Muscle of arm (tissue), 12 donors: ENCODE measurements around the gene MYO16. TPM values are rescaled to one million over a fixed set of nuclear protein-coding genes. Genes with fewer than 3 reads are reported as not detected.
"Not testable (repeated sequence)": the region's sequence is repeated elsewhere in the genome, so short reads cannot be mapped to it uniquely, and the experiment has no call there.

Experiments
- DNase-seq: peaks from one replicate; pipeline ENCODE4 v3.0.0-alpha.2; 2013
- polyA plus RNA-seq, 12 donors: library from polyadenylated mRNA; unstranded; fragments of 120-200 nt; gene quantifications; one replicate each; pipeline ENCODE4 v1.2.1, GENCODE V29; 2013; ENCODE audit not compliant: insufficient read length in 12 of 12

The MYO16 gene
- polyA plus RNA-seq, 12 donors, result 7.0 to 21.6 (median 16.9) TPM; not detected in 1

- DNase-seq, result no peak
Observed at GRCh38 chr13:109055850-109056249, 426.4 kb downstream of the MYO16 start.

GRCh38 chr13:109058087-109058486, 428.7 kb downstream of the MYO16 start:
- DNase-seq, result no peak

GRCh38 chr13:109072505-109072904, 443.1 kb downstream of the MYO16 start:
- no peak for DNase-seq

- DNase-seq, result no peak
Observed at GRCh38 chr13:109074436-109074835, 445.0 kb downstream of the MYO16 start.

- DNase-seq, result no peak
Observed at GRCh38 chr13:109074853-109075252, 445.4 kb downstream of the MYO16 start.

GRCh38 chr13:109087916-109088623, 458.7 kb downstream of the MYO16 start:
- DNase-seq, result no peak

GRCh38 chr13:109088624-109088917, 459.2 kb downstream of the MYO16 start:
- no peak for DNase-seq

GRCh38 chr13:109090796-109091195, 461.4 kb downstream of the MYO16 start:
- no peak for DNase-seq

GRCh38 chr13:109091249-109091648, 461.8 kb downstream of the MYO16 start:
- DNase-seq, result no peak

GRCh38 chr13:109092186-109092585, 462.8 kb downstream of the MYO16 start:
- not testable (repeated sequence) for DNase-seq

GRCh38 chr13:109093998-109094397, 464.6 kb downstream of the MYO16 start:
- no peak for DNase-seq

- DNase-seq, result no peak
Observed at GRCh38 chr13:109095126-109095525, 465.7 kb downstream of the MYO16 start.

- DNase-seq, result no peak
Observed at GRCh38 chr13:109096101-109096500, 466.7 kb downstream of the MYO16 start.

- DNase-seq, result no peak
Observed at GRCh38 chr13:109100705-109101304, 471.4 kb downstream of the MYO16 start.

- no peak for DNase-seq
Observed at GRCh38 chr13:109101550-109102144, 472.2 kb downstream of the MYO16 start.

- no peak for DNase-seq
Observed at GRCh38 chr13:109105899-109106298, 476.5 kb downstream of the MYO16 start.

- no peak for DNase-seq
Observed at GRCh38 chr13:109110159-109110558, 480.7 kb downstream of the MYO16 start.

- DNase-seq, result no peak
Observed at GRCh38 chr13:109111141-109111540, 481.7 kb downstream of the MYO16 start.

GRCh38 chr13:109113427-109113826, 484.0 kb downstream of the MYO16 start:
- no peak for DNase-seq

- no peak for DNase-seq
Observed at GRCh38 chr13:109114162-109114561, 484.8 kb downstream of the MYO16 start.

GRCh38 chr13:109114991-109115390, 485.6 kb downstream of the MYO16 start:
- DNase-seq, result no peak

GRCh38 chr13:109118521-109118920, 489.1 kb downstream of the MYO16 start:
- no peak for DNase-seq

- DNase-seq, result no peak
Observed at GRCh38 chr13:109119896-109120295, 490.5 kb downstream of the MYO16 start.

GRCh38 chr13:109121826-109122225, 492.4 kb downstream of the MYO16 start:
- DNase-seq, result no peak
